Measurements from ENCODE around the gene DSG1.

DNA sequence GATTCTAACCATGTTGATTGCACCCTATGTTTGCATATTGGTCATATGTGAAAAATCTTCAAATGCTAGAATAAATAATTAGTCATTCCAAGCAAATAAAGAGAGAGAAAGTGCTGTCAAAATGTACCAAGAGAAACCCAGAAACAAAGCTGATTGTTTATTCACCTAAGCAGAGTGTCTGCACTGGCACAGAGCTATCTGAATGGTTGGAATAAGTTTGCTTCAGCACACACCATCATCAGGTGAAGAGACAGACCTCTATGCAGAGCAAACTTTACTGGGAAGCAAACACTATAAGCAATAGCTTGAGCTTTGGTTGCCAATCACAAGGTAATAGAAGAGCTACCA, 84.0 kb downstream of the DSG1 start:
- TF ChIP-seq, protein P1, sequence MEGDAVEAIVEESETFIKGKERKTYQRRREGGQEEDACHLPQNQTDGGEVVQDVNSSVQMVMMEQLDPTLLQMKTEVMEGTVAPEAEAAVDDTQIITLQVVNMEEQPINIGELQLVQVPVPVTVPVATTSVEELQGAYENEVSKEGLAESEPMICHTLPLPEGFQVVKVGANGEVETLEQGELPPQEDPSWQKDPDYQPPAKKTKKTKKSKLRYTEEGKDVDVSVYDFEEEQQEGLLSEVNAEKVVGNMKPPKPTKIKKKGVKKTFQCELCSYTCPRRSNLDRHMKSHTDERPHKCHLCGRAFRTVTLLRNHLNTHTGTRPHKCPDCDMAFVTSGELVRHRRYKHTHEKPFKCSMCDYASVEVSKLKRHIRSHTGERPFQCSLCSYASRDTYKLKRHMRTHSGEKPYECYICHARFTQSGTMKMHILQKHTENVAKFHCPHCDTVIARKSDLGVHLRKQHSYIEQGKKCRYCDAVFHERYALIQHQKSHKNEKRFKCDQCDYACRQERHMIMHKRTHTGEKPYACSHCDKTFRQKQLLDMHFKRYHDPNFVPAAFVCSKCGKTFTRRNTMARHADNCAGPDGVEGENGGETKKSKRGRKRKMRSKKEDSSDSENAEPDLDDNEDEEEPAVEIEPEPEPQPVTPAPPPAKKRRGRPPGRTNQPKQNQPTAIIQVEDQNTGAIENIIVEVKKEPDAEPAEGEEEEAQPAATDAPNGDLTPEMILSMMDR (IDR thresholded peaks at IDR 0.05; ENCODE audit: low read depth, low read length, poor library complexity, severe bottlenecking): no peak
- TF ChIP-seq EZH2phosphoT487 (IDR thresholded peaks at IDR 0.05; ENCODE audit: borderline replicate concordance, low read length): no peak
